ENCODE data around the gene AK8.
"Not testable (repeated sequence)": the region's sequence is repeated elsewhere in the genome, so short reads cannot be mapped to it uniquely, and the experiment has no call there.

AK8 gene

DNA sequence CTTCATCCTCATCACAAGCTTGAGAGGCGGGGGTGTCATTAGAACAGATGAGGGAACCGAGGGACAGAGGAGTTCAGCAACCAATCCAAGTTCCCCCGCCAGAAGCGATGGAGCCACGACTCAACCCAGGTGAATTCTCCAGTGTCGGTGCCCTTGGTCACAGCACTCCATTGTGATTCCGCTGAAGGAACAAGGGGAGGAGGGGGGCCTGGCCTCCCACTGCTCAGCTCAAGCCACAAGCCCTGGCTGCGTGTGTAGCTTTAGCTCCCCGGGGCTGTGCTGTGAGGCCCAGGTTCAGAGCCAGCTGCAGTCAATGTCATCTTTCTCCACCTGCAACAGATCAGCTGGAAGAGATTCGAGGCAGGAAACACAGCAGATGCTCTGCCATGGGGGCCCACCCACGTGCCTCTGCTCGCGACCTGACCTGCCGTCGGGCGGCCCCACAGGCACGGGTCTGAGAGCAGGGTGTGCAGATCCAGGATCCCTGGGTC is 135.2 kb downstream of the AK8 start:
- DNase-seq (ENCODE audit: low spot score), result no peak

DNA sequence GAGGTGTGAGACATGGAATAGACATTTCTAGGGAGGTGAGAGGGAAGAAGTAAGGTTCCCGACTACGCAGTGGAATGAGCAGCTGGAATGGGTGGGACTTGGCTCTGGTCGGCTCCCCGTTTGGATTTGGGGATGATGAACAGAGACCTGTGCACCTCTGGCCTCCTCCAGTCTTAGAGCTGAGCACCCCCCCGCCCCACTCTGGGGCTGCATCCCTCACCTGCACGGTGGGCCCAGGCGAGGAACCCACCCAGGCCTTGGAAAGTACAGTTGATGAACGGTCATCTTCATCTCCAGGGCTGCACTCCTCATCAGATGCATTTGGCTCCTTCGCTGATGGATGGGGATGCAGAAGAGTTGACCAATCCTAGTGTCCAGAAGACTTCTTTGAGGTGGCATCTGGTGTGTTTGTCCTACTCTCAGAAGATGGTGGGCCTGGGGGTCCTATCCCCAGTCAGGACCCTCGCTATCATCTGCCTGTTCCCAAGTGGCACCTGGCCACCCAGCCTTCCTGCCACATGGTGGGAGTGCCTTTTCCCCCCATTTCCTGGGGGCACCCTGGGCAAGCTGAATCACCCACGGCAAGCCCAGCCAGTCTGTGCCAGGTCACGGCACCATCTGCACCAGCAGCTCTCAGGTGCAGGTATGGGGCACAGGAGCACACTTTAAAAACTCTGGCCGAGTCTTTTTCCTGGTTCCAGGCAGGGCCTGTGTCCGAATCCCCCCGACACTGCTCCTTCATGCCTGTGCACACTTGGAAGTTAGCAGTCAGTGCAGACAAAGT is 137.4 kb downstream of the AK8 start:
- no peak for DNase-seq (ENCODE audit: low spot score)

DNA sequence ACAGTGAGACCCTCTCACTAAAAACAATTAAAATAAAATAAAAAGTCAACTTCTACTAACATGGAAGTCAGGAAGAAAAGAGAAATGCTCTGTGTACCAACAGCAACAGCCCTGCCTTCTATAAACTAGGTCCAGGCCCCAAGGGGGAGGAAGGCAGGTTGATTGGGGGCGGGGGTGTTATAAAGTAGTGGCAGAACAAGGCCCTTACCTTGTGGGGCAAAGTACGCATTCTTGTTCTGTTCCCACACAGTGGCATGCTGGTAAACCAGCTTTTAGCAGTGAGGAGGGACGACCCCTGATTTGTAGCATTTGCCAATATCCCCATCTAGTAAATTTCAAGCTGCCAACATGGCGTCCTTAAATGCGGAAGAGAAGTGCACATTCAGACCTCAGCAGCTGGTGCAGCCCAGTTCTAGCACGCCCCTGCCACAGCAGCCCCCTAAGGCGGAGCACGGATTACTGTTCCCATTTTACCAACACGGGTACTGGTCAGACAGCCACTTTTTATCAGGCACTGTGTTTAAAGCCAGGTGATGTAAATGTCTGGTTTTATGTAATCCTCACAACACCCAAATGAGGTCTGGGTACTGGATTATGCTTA is 138.3 kb downstream of the AK8 start:
- DNase-seq (ENCODE audit: low spot score), result no peak

DNA sequence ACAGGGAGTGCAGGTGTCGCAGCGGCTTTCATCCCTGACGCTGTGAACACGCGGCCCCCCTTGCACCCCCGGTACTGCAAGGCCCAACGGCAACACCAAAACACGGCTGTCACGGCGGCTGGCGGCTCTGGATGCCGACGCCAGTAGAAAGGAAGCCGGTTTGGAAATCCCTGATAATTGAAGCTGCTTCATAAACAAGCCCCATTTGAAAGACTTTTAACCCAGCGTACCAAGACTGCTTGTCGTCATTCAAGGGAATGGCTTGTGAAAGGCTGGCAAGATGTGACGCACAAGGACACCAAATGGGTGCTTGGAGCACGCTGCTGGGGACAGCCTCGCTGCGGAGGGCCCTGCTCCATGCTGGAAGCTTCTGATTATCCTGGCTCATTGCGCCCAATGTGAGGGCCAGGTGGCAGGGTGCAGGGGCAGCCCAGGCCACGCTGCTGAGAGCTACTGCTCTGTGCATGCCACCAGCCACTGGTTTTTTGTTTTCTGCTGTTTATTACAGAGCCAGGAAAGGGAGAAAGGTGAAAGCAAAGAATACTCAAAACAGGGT is 144.7 kb downstream of the AK8 start:
- DNase-seq (ENCODE audit: low spot score), result no peak

DNA sequence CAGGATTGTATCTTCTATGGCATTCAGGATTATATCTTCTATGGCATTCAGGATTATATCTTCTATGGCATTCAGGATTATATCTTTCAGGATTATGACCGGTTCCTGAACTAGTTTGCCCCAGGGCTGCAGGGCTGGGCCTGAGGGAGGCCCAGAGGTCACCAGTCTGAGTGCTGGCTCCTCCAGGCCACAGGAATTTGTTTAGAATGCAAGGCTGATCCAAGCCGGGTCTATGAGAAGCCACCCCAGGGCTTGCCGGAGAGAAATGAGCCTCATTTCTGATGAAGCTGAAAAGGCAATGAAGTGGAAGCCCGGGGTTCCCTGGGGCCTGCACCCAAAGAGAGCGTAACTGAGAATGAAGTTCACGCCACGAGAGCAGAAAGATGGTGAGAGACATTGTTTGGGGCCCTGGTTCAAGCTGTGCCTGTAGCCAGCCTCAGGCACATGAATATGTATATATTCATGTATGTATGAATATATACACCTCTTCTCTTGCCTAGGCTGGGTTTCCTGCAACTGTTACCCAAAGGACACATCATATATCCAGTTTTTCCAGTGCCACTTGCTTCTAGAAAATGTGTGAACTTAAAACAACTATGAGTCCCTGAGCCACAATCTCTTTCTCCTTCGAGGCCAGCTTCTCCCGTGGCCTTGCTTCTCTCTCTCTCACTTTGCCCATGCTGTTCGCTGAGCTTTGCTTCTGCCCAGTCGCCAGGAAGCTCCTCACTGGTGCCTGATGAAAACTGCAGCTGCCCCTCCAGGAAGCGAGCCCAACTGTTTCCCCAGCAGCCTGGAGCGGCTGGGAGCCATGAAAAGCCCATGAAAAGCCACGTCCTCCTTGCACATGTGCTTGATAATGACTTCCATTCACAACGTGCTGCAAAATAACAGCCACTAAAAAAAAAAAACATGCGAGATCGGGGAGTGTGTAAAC is 145.5 kb downstream of the AK8 start:
- no peak for DNase-seq (ENCODE audit: low spot score)

DNA sequence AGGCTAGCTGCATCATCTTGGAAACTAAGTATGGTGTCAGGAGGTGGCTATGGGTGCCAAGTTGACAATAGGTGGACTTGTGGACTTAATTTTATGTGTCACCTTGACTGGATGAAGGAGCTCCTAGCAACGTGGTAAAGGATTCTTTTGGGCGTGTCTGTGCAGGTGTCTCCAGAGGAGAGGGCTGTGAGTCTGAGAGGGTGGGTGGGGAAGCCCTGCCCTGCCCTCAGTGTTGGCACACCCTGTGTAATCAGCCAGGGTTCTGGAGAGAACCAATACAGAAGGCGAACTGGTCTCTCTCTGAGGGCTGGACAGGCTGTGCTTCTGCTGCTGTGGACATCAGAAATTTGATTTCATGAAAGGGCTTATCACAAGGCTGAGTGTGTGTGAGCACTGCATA is 146.9 kb downstream of the AK8 start:
- no peak for DNase-seq (ENCODE audit: low spot score)

DNA sequence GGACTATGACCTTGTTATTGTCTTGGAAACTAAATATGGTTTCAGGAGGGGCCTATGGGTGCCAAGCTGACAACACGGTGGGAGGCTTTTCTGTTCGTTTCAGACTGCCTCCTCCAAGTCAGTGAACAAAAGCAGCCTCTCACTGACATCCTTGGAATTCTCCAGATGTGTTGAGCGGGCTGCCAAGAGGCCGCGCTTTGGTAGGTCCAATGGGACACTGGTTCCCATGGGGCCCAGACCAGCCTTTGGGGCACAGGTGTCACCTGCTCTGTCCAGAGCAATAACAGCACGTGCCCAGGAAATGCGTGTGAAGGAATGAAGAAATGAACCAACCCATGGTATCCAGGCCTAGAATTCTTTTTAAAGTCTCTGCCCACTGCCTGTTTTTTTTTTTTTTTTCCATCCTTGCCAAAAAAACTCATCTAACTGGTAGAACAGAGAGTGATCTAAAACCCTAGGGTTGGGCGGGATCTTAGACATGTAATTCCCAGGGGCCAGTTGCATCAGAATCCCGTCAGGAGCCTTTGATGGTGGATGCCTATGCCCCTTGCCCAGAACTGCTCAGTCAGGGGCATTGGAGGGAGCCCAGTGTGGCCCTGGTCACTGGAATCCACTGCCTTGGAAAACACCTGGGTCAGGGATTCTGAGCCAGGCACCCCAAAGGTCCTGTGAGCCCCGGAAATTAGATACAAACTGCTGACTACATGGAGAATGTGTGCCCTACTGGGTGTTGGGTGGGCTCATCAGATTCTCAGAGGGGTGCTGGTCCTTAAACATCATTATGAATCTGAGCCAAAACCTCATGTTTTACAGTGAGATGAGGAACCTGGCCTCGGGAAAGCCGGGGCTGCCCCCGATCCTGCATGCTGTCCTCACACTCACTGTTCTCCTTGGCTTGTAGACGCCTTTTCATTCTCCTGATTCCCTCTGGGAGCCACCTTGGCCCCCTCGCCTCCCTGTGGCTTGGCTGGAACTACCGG is 147.7 kb downstream of the AK8 start:
- no peak for DNase-seq (ENCODE audit: low spot score)

DNA sequence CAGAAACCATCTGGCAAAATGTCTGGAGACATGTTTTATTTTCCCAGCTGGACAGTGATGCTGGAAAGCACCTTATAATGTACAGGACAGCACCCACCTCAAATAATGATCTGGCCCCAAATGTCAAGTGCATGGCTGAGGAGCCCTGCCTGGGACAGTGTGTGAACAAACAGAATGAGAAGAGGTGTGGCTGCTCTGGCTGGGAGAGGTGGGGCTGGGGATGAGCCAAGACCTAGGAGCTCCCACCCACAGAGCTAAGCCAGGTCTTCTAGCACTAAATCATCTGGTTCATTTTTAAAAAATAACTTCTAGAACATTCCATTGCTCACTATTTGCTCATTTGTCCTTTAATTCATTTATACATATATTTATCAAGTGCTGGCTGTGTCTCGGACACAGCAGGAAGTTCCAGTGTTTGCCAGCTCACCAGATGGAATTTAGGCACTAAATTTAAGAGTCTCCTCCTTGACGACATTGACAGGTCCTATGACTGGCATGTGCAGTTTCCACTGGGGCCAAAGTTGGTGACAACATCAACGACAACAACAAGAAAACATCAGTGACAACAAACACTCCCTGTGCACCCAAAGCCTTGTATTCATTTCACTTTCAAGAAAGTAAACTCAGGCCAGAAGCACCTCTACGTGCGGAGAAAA is 148.7 kb downstream of the AK8 start:
- DNase-seq (ENCODE audit: low spot score), result no peak

DNA sequence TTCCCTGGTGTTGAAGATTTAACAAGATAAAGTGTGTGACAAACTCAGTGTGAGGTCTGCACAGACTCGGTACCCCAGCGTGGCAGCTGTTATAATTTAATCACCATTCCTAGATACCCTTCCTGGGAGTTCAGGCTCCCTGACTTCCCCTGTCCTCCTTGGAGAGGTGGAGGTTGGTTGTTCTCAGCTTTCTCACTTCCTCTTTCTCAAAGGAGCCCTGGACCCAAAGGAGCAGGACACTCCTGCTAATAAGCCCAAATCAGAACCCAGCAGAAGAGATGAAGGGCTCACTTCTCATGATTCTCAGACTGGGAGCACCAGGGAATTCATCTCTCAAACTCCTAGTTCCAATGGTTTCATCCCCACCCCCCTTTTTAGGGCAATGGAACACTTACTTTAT is 149.6 kb downstream of the AK8 start:
- no peak for DNase-seq (ENCODE audit: low spot score)

DNA sequence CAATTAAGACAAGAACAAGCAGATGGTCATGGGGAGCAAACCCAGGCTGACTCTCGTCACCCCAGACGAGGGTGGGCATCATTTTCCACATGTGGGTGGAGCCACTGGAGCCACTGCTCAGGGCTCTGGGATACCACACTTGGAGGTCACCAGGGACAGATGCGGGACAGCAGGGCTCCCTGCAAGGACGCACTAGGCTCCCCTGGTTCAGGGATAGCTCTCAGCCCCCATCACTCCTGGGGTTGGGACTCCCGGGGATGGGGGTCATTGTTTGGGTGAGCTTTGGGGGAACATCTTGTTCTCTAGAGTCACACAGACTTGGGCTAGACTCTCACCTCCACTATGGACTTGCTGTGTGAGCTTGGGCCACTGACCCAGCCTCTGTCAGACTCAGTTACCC is 150.0 kb downstream of the AK8 start:
- DNase-seq (ENCODE audit: low spot score), result no peak

DNA sequence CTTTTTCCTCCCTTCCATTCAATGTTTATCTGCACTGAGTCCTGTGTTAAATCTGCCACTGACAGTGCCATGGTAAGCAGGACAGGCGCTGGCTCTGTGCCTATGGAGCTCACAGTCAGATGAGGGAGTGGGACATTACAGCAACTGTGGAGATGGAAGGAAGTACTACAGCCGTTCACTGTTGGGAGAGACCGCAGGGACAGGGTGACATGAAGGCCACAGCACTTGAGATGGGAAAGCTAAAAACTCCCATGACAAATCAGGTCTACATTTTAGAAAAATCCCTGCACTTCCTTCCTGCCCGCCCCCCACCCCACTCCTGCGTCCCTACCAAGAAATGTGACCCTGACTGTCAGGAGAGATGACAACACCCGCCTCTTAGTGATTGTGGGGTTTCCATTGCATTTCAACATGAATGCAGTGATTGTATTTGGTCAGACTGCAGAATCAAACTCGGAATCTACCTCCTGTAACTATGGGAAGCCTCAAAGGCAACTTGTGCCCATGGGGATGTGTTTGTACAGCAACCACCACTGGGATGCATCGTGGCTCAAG is 151.4 kb downstream of the AK8 start:
- DNase-seq (ENCODE audit: low spot score), result no peak

DNA sequence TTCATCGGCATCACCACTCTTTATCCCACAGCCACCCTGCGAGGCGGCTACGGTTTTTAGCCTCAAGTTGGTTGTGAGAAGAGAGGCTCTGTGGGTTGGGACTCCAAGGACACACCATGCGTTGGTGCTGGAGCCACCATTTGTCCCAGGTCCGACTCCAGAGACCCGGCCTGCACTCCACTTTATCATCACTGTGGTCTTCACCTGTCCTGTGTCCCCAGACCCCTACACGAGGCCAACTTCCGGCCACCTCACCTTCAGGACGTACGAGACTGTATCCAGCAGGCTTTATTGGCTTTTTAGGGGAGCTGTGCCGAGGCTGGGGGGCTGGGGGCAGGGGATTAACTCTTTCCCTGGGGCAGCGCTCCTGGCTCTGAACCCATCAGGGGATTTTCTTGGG is 152.8 kb downstream of the AK8 start:
- no peak for DNase-seq (ENCODE audit: low spot score)

DNA sequence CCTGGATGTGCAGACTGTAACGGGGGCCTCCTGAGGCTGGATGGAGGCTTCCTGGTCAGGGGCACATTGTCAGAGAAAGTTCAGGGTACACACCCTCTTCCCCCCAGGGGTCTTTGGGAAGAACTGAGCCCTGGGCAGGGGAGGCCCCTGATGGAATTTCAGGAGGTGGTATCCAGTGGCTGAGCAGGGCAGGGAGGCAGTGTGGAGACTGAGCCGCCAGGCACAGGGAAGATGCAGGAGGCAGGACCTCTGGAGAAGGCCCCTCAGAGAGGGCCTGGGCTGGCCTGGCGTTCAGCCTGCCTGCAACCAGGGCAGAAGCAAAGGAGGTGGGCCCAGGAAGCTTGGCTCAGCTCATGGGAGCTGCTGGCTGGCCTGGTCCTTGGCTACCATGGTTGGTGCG is 154.3 kb downstream of the AK8 start:
- DNase-seq (ENCODE audit: low spot score), result no peak

DNA sequence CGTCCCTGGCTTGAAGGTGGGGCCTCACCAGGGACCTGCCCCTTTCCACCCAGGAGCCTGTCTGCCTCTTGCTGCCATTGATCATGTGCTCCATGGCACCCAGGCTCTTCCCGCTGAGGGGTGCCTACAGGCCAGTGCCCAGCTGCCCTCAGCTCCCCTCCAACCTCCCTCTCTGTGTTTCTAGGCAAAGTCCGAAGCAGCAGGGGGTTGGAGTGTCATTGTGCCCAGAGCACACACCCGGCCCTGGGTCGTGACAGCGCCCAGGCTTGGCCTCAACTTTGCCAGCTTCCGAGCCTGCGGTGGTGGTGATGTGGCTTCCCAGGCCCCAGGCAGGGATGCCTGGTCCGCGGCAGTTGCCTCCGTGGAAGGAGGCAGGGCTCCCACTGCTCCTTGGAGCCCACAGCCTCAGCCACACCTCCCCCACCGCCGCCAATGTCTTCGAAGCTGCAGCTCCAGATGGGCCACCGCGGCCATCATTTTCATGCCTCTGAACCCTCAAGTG is 155.5 kb downstream of the AK8 start:
- no peak for DNase-seq (ENCODE audit: low spot score)

DNA sequence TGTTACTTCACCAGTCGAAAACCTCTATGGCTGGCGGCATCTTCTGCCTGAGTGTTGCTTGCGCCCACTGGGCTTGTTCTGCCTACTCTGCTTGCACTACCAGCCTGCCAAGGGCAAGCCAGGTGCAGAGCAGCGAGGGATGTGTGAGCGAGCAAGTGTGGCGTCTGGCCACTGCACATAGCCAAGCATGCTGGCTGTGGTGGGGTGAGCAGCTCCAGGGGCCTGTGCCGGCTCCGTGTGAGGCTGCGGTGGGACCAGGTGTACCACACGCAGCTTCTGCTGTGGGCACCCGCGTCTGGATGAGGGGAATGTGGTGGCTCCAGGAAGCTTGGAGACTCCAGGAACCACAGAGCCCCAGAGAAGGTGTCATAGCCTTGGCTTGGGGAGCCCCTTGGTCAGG is 156.4 kb downstream of the AK8 start:
- no peak for DNase-seq (ENCODE audit: low spot score)

DNA sequence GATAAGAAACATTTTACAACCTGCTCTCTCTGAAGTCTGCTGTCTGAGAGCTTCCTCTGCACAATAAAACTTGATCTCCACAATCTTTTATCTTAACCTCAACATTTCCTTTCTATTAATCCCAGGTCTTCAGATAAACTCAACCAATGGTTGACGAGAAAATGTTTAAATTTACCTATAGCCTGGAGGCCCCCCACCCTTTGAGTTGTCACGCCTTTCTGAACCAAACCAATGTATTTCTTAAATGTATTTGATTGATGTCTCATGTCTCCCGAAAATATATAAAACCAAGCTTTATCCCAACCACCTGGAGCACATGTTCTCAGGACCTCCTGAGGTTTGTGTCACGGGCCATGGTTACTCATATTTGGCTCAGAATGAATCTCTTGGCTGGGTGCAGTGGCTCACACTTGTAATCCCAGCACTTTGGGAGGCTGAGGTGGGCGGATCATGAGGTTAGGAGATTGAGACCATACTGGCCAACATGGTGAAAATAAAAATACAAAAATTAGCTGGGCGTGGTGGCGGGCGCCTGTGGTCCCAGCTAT is 159.6 kb downstream of the AK8 start:
- DNase-seq (ENCODE audit: low spot score), result not testable (repeated sequence)

DNA sequence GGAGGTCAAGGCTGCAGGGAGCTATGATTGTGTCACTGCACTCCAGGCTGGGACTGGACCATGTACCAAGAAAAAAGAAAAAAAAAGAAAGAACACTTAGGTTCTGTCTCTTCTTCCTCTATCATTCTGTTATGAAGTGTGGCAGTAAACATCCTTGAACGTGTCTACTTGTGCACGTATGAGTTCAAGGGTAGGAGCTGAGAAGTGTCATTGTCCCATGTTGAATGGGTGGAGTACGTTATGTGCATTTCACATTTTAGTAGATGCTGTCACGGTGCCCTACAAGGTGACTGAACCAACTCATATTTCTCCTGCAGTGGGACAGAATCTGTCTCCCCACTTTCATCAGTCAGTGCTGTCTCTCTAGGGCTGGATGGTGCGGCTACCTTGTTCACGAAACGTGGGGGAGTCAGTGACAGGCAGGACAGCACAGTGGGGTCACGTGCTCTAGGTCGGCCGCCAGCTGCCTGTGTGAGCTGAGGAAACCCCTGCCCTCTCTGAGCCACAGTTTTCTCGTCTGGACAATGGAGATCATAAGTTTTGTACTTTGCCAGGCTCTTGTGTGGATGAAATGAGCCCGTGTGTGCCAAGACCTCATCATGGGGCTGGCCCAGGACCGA is 160.6 kb downstream of the AK8 start:
- no peak for DNase-seq (ENCODE audit: low spot score)

DNA sequence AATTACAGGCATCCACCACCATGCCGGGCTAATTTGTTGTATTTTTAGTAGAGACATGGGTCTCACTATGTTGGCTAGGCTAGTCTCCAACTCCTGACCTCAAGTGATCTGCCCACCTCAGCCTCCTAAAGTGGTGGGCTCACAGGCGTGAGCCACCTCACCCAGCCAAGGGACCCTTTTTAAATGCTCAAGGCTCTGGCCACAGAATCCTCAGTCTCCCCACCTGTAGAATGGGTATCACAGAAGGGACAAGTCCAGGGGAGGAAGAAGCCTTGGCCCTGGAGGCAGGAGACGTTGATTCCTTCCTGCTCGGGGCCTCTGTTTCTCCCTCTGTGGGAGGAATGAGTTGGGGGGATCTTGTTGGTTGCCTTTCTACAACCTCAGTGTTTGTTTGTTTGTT is 162.1 kb downstream of the AK8 start:
- DNase-seq (ENCODE audit: low spot score), result no peak

DNA sequence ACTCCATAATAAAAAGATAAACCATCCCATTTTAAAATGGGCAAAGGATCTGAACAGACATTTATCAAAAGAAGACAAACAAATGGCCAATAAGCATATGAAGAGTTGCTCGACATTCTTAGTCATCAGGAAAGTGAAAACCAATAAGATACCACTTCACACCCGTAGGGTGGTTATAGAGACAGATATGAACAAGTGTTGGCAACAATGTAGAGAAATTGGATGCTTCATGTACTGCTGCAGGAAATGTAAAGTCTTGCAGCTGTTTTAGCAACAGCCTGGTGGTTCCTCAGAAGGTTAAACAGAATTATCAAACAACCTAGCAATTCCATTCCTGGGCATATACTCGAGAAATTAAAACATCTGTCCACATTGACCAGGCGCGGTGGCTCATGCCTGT is 165.3 kb downstream of the AK8 start:
- no peak for DNase-seq (ENCODE audit: low spot score)

Data from CD4-positive, alpha-beta T cell treated with Interleukin-2 at 100 ng/mL for 4 hours (primary cell).